A549 (cell line): ENCODE results near the gene MAZ. TPM values are rescaled to one million over a fixed set of nuclear protein-coding genes. Genes with fewer than 3 reads are reported as not detected.
A peak's percentile ranks its signal among the peaks of the same experiment; 100 is the strongest.

Experiments
- ATAC-seq, 2 experiments: fragments of 200-7000 bp in 1 of 2; fragments of >200 bp in 1 of 2; cut with Nextera tagmentation in 1 of 2; cut with Tn5 transposase in 1 of 2; 3 replicates each; pipeline versions ENCODE4 v1.8.0 to v1.9.1; 2018 to 2020; ENCODE audit warnings: mild to moderate bottlenecking in 1 of 2, moderate library complexity in 1 of 2
- CTCF ChIA-PET: fragments of 300-600 bp; sonication (Branson Sonifier 250); formaldehyde crosslinking; extraction: SDS; loops from one replicate; lab custom pipeline; 2021; ENCODE audit warnings: antibody characterized with exemption, inconsistent platforms; lab: Yijun Ruan, JAX
- POLR2A ChIA-PET: fragments of 350-600 bp; formaldehyde crosslinking; extraction: SDS; loops from one replicate; lab custom pipeline; 2021; ENCODE audit warnings: antibody characterized with exemption, inconsistent platforms; lab: Yijun Ruan, JAX
- DNase-seq, 2 experiments: peaks; one replicate each; pipeline versions ENCODE4 v3.0.0 to v3.0.0-alpha.2; 2011 to 2016; ENCODE audit warnings: low read depth in 1 of 2, low spot score in 1 of 2
- FAIRE-seq: peaks from 2 replicates; lab custom pipeline; 2011; peaks lifted over from hg19 to GRCh38; lab: Jason Lieb, UNC
- H3K27ac ChIP-seq, 2 experiments: fragments of >200 bp; sonication (Bioruptor Twin); formaldehyde crosslinking; 3 replicates each; pipeline ENCODE4 v1.5.1; 2016 to 2017
- H3K4me1 ChIP-seq: fragments of >200 bp; sonication (Bioruptor Twin); formaldehyde crosslinking; 3 replicates; pipeline ENCODE4 v1.6.1; 2016
- H3K4me2 ChIP-seq: fragments of >200 bp; sonication (Bioruptor Twin); formaldehyde crosslinking; 3 replicates; pipeline ENCODE4 v1.6.1; 2016
- H3K4me3 ChIP-seq: fragments of >200 bp; sonication (Bioruptor Twin); formaldehyde crosslinking; 3 replicates; pipeline ENCODE4 v1.5.1; 2016
- H3K9me3 ChIP-seq: fragments of >200 bp; sonication (Bioruptor Twin); formaldehyde crosslinking; 3 replicates; pipeline ENCODE4 v1.6.1; 2016
- BHLHE40 ChIP-seq: IDR thresholded peaks from 2 replicates; pipeline ENCODE4 v1.6.1; 2012; ENCODE audit warnings: low read depth, low read length, inconsistent platforms
- CEBPB ChIP-seq, 2 experiments: fragments of >200 bp in 1 of 2; sonication (Bioruptor Twin) in 1 of 2; formaldehyde crosslinking in 1 of 2; IDR thresholded peaks; 2 replicates each; pipeline ENCODE4 v1.6.1; 2012 to 2016
- CHD4 ChIP-seq: fragments of 200-600 bp; sonication (generic); IDR thresholded peaks from 2 replicates; pipeline ENCODE4 v1.6.1; 2016; ENCODE audit warnings: antibody characterized with exemption, mild to moderate bottlenecking, borderline replicate concordance
- E2F6 ChIP-seq: IDR thresholded peaks from 2 replicates; pipeline ENCODE4 v1.6.1; 2012; ENCODE audit warnings: low read depth, borderline replicate concordance
- EHF ChIP-seq: fragments of 250-450 bp; sonication (Bioruptor Pico); IDR thresholded peaks from 2 replicates; pipeline ENCODE4 v1.5.0; 2020; ENCODE audit warnings: mild to moderate bottlenecking
- EP300 ChIP-seq, 2 experiments: fragments of >200 bp; sonication (Bioruptor Twin); formaldehyde crosslinking; IDR thresholded peaks; 2 replicates in 1 of 2; 3 replicates in 1 of 2; pipeline ENCODE4 v1.6.1; 2016 to 2017
- ESRRA ChIP-seq: fragments of 150-350 bp; IDR thresholded peaks from 2 replicates; pipeline ENCODE4 v1.6.1; 2014; ENCODE audit warnings: mild to moderate bottlenecking, low read length, borderline replicate concordance
- FOSL2 ChIP-seq, 2 experiments: fragments of 450-650 bp in 1 of 2; fragments of >200 bp in 1 of 2; sonication (Bioruptor Twin) in 1 of 2; formaldehyde crosslinking; IDR thresholded peaks; 2 replicates each; pipeline versions ENCODE4 v1.5.0 to v1.6.1; 2016 to 2020; ENCODE audit warnings: mild to moderate bottlenecking in 1 of 2, moderate library complexity in 1 of 2
- GATA3 ChIP-seq: IDR thresholded peaks from 2 replicates; pipeline ENCODE4 v1.6.1; 2012; ENCODE audit warnings: borderline replicate concordance
- HDAC2 ChIP-seq: fragments of 200-600 bp; sonication (generic); IDR thresholded peaks from 2 replicates; pipeline ENCODE4 v1.6.1; 2016
- HOXB5 ChIP-seq: fragments of 250-450 bp; sonication (Bioruptor Pico); IDR thresholded peaks from 2 replicates; pipeline ENCODE4 v1.5.0; 2020; ENCODE audit warnings: mild to moderate bottlenecking, moderate library complexity
- MYC ChIP-seq: IDR thresholded peaks from 2 replicates; pipeline ENCODE4 v1.6.1; 2012; ENCODE audit warnings: mild to moderate bottlenecking, inconsistent platforms, low read length, improper control_type of control experiment, borderline replicate concordance
- POLR2A ChIP-seq: IDR thresholded peaks from 2 replicates; pipeline ENCODE4 v1.6.1; 2012; ENCODE audit warnings: mild to moderate bottlenecking, low read length
- RCOR1 ChIP-seq: fragments of 150-350 bp; IDR thresholded peaks from 2 replicates; pipeline ENCODE4 v1.6.1; 2014; ENCODE audit warnings: antibody characterized with exemption, low read length, low read depth
- RNF2 ChIP-seq: fragments of 200-600 bp; sonication (generic); IDR thresholded peaks from 2 replicates; pipeline ENCODE4 v1.6.1; 2016; ENCODE audit warnings: low read depth, mild to moderate bottlenecking, antibody characterized with exemption, moderate library complexity, borderline replicate concordance
- SREBF2 ChIP-seq: fragments of 450-650 bp; IDR thresholded peaks from 2 replicates; pipeline ENCODE4 v1.6.1; 2014; ENCODE audit warnings: mild to moderate bottlenecking, moderate library complexity
- ZFP36 ChIP-seq: fragments of 450-650 bp; IDR thresholded peaks from 2 replicates; pipeline ENCODE4 v1.6.1; 2014; ENCODE audit warnings: borderline replicate concordance; ENCODE audit not compliant: partially characterized antibody
- WGBS: methylation state at CpG from one replicate; pipeline ENCODE4 v1.1.6; 2017; ENCODE audit errors: missing lambda C conversion rate; 5-methylcytosine and 5-hydroxymethylcytosine counted together
- polyA plus RNA-seq, 4 experiments: library from polyadenylated mRNA; depleted of rRNA in 3 of 4; stranded (reverse); fragments of >200 nt; fragmentation: RNase III in 1 of 4; extraction: RNeasy Plus Mini Kit Qiagen cat#74134 plus additional on column Dnase treatment in 1 of 4; gene quantifications; 2 replicates in 3 of 4; 3 replicates in 1 of 4; pipeline ENCODE4 v1.2.3, GENCODE V29; 2011 to 2017
- TF ChIP-seq, protein P1 (sequence below): fragments of 450-650 bp; IDR thresholded peaks from 2 replicates; pipeline ENCODE4 v1.6.1; 2014; ENCODE audit warnings: antibody characterized with exemption
- TF ChIP-seq, protein P2 (sequence below): IDR thresholded peaks from 2 replicates; pipeline ENCODE4 v1.6.1; 2012

The MAZ gene
- polyA plus RNA-seq, 2 of the 4 experiments (the other 2 are of a cell fraction), result 79.6 to 231 TPM

DNA sequence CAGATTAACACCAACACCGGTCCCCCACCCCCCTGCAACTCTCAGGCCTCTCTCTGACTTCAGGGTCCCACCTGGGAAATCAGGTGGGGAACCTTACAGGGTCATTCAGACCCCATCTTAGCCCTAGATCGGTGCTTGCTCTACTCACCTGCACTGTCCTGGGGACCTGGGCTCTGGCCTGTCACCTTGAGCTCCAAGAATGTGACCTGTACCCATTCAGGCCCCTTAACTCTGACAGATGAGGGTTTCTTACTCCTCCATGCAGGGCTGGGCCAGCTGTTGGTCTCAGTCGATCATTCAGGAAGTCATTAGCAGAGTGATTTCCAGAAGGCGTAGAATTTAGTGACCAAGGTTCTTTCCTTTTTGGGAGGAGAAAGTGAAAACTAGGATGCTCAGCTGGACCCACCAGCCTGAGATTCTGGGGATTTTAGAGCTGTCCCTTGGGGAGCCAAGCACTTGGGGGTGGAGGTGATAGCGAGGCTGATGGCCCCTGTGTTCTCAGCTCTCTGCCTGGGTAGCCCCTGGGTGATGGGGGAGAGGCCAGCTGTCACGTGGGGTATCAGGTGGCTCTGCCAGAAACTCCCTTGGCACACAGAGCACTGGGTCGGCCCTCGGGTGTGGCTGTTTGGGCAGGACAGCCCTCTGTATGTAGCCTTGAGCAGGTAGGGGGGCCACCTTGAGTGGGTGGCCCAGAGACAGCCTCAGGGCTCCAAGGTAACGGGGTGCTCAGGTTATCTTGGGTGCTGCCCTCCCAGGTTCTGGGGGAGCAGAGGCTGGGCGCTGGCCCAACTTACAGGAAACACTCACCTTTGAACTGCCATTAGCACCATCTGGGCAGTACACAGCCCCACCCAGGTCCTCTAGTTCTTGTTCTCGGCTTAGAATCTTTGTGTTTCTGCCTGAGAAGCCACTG lies 14.7 kb downstream of the MAZ start:
- TF ChIP-seq E2F6, result no peak
- TF ChIP-seq, protein P1, sequence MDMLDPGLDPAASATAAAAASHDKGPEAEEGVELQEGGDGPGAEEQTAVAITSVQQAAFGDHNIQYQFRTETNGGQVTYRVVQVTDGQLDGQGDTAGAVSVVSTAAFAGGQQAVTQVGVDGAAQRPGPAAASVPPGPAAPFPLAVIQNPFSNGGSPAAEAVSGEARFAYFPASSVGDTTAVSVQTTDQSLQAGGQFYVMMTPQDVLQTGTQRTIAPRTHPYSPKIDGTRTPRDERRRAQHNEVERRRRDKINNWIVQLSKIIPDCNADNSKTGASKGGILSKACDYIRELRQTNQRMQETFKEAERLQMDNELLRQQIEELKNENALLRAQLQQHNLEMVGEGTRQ, result peak; percentile 94
- peak; percentile 12 for TF ChIP-seq POLR2A
- TF ChIP-seq, protein P2, sequence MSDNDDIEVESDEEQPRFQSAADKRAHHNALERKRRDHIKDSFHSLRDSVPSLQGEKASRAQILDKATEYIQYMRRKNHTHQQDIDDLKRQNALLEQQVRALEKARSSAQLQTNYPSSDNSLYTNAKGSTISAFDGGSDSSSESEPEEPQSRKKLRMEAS, result peak; percentile 28; the same call in 1 of the 2 replicates
- Histone ChIP-seq H3K9me3 (no peaks in the 10 kb centered on the region), H3K4me2 (peak overlapping the region; percentile 99), H3K4me1 (peaks cover 69% of the 10 kb centered on the region), H3K4me3 (peak overlapping the region; percentile 61), H3K27ac (peak overlapping the region; percentile 92 to 93)
- DNase-seq, result peak; percentile 59 to 77
- CTCF ChIA-PET, result interaction anchor here (0.8 to 24.4 kb wide), 18 partner anchors 9 to 211 kb away, joined by 3 to 568 read pairs (median 4); partner anchors contain the start of genes CDIPT, MAZ and TLCD3B
- 2% methylated on average over 11 of the region's 11 CpGs for WGBS
- FAIRE-seq, result no peak
- POLR2A ChIA-PET, result interaction anchor here (1.3 to 2.5 kb wide), 4 partner anchors 14 to 152 kb away, joined by 3 to 9 read pairs (median 6); partner anchors contain the start of genes MAZ, SEZ6L2 and TAOK2
- peak; percentile 26 to 33; a peak in 5 of 6 replicates for ATAC-seq

DNA sequence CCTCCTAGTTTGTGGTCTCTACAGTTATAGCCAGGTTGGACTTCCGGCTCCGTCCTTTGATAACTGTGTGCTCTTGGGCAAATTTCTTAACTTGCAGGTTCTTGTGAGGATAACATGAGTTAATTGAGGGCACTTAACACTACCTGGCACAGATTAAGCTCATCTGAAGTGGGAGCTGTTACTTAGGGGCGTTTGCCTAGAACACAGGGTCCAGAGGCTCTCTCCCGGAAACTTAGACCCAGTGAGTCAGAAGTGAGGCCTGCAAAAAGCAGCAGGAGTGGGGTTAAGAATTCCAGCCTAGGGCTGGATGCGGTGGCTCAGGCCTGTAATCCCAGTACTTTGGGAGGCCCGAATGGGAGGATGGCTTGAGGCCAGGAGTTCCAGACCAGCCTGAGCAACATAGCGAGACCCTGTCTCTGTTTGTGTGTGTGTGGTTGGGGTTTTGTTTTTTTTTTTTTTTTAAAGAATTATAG lies 15.3 kb downstream of the MAZ start:
- TF ChIP-seq E2F6 (no peak), HOXB5 (CRISPR knock-in tag) (no peak), CHD4 (no peak), BHLHE40 (no peak), RNF2 (no peak), CEBPB (IDR thresholded peaks at IDR 0.05) (no peak), RCOR1 (no peak), HDAC2 (no peak), ESRRA (no peak), SREBF2 (no peak), MYC (no peak), EHF (no peak), GATA3 (no peak), EP300 (IDR thresholded peaks at IDR 0.05) (no peak), FOSL2 (IDR thresholded peaks at IDR 0.05) (no peak), FOSL2 (CRISPR knock-in tag; IDR thresholded peaks at IDR 0.05) (peak; percentile 61), ZFP36 (no peak)
- TF ChIP-seq, protein P2, result peak; percentile 15; the same call in 1 of the 2 replicates
- TF ChIP-seq, protein P1, result no peak
- H3K9me3 ChIP-seq, result no peaks in the 10 kb centered on the region
- ChIA-PET POLR2A (interaction anchor here (0.6 to 2.5 kb wide), 4 partner anchors 26 to 78 kb away, joined by 3 to 9 read pairs (median 4); partner anchors contain the start of gene SEZ6L2), CTCF (interaction anchor here (0.8 to 24.4 kb wide), 6 partner anchors 14 to 211 kb away, joined by 3 to 568 read pairs (median 4); partner anchors contain the start of genes KIF22 and MAZ)
- H3K4me3 ChIP-seq, result peak overlapping the region; percentile 61
- 13% methylated on average over 7 of the region's 7 CpGs for WGBS
- H3K4me1 ChIP-seq, result peaks cover 76% of the 10 kb centered on the region
- ATAC-seq (peak in 1 of 2 experiments; percentile 41; a peak in 3 of 6 replicates), DNase-seq (peak; percentile 64 to 74), FAIRE-seq (no peak)
- H3K27ac ChIP-seq, result peak overlapping the region; percentile 92 to 93
- H3K4me2 ChIP-seq, result peak overlapping the region; percentile 99
